Trophoblast cell (in vitro differentiated cells and primary cell): ENCODE data around the gene SMYD3.
"Not testable (repeated sequence)": the region's sequence is repeated elsewhere in the genome, so short reads cannot be mapped to it uniquely, and the experiment has no call there.

Source experiments
- DNase-seq, 2 donors: peaks; one replicate each; pipeline ENCODE4 v3.0.0-alpha.2; 2016
- H2AFZ ChIP-seq: 2 replicates; pipeline ENCODE4 v1.6.1; 2013; ENCODE audit warnings: low read length, moderate library complexity, mild to moderate bottlenecking; ENCODE audit not compliant: insufficient read depth, poor library complexity
- H2AK5ac ChIP-seq: 2 replicates; pipeline ENCODE4 v1.6.1; 2013; ENCODE audit warnings: mild to moderate bottlenecking, low read length
- H2BK120ac ChIP-seq: 2 replicates; pipeline ENCODE4 v1.6.1; 2013; ENCODE audit warnings: low read length, mild to moderate bottlenecking, moderate library complexity; ENCODE audit not compliant: insufficient read depth, poor library complexity
- H2BK12ac ChIP-seq: 2 replicates; pipeline ENCODE4 v1.6.1; 2013; ENCODE audit warnings: mild to moderate bottlenecking, low read length, moderate library complexity
- H2BK5ac ChIP-seq: 2 replicates; pipeline ENCODE4 v1.6.1; 2013; ENCODE audit warnings: low read length, low read depth, moderate library complexity, mild to moderate bottlenecking; ENCODE audit not compliant: poor library complexity
- H3K14ac ChIP-seq: 2 replicates; pipeline ENCODE4 v1.6.1; 2013; ENCODE audit warnings: mild to moderate bottlenecking, low read length
- H3K18ac ChIP-seq: 2 replicates; pipeline ENCODE4 v1.6.1; 2013; ENCODE audit warnings: mild to moderate bottlenecking, low read length
- H3K23ac ChIP-seq: 2 replicates; pipeline ENCODE4 v1.6.1; 2013; ENCODE audit warnings: low read length
- H3K27ac ChIP-seq: 2 replicates; pipeline ENCODE4 v1.5.1; 2013; ENCODE audit warnings: low read depth, mild to moderate bottlenecking, inconsistent platforms, low read length, moderate library complexity
- H3K27me3 ChIP-seq: 2 replicates; pipeline ENCODE4 v1.6.1; 2013; ENCODE audit warnings: inconsistent platforms, mild to moderate bottlenecking, low read length, moderate library complexity; ENCODE audit not compliant: insufficient read depth
- H3K36me3 ChIP-seq, 2 experiments: 1 replicate in 1 of 2; 2 replicates in 1 of 2; pipeline ENCODE4 v1.6.1; 2013; ENCODE audit warnings: low read length in 2 of 2, mild to moderate bottlenecking in 2 of 2, moderate library complexity in 1 of 2; ENCODE audit not compliant: insufficient read depth in 2 of 2, control insufficient read depth in 1 of 2
- H3K4ac ChIP-seq: 2 replicates; pipeline ENCODE4 v1.6.1; 2013; ENCODE audit warnings: low read depth, mild to moderate bottlenecking, low read length, moderate library complexity
- H3K4me1 ChIP-seq, 2 experiments: 1 replicate in 1 of 2; 2 replicates in 1 of 2; pipeline ENCODE4 v1.6.1; 2013; ENCODE audit warnings: low read length in 2 of 2, mild to moderate bottlenecking in 2 of 2, moderate library complexity in 1 of 2; ENCODE audit not compliant: insufficient read depth in 2 of 2, control insufficient read depth in 1 of 2
- H3K4me2 ChIP-seq: 2 replicates; pipeline ENCODE4 v1.6.1; 2013; ENCODE audit warnings: inconsistent platforms, mild to moderate bottlenecking, low read length, moderate library complexity
- H3K4me3 ChIP-seq: 2 replicates; pipeline ENCODE4 v1.5.1; 2013; ENCODE audit warnings: mild to moderate bottlenecking, low read depth, low read length, inconsistent platforms
- H3K79me1 ChIP-seq: one replicate; pipeline ENCODE4 v1.6.1; 2013; ENCODE audit warnings: low read length
- H3K79me2 ChIP-seq: 2 replicates; pipeline ENCODE4 v1.6.1; 2013; ENCODE audit warnings: low read length, mild to moderate bottlenecking; ENCODE audit not compliant: control insufficient read depth, insufficient read depth, poor library complexity
- H3K9ac ChIP-seq: 2 replicates; pipeline ENCODE4 v1.6.1; 2013; ENCODE audit warnings: mild to moderate bottlenecking, low read length
- H3K9me3 ChIP-seq: 2 replicates; pipeline ENCODE4 v1.6.1; 2013; ENCODE audit warnings: low read depth, mild to moderate bottlenecking, control low read depth, inconsistent platforms, low read length; ENCODE audit not compliant: insufficient read depth
- H4K12ac ChIP-seq: 2 replicates; pipeline ENCODE4 v1.6.1; 2013; ENCODE audit warnings: low read depth, mild to moderate bottlenecking, low read length, moderate library complexity
- H4K8ac ChIP-seq: 2 replicates; pipeline ENCODE4 v1.6.1; 2013; ENCODE audit warnings: low read depth, mild to moderate bottlenecking, low read length, moderate library complexity
- H4K91ac ChIP-seq: one replicate; pipeline ENCODE4 v1.6.1; 2013; ENCODE audit warnings: low read depth, mild to moderate bottlenecking, low read length, moderate library complexity
- WGBS: extraction: QIAGEN DNeasy Blood & Tissue Kit; methylation state at CpG from one replicate; pipeline ENCODE4 v1.1.7; 2013; ENCODE audit warnings: missing lambda C conversion rate; ENCODE audit not compliant: insufficient read length, insufficient coverage; ENCODE audit errors: extremely low coverage; 5-methylcytosine and 5-hydroxymethylcytosine counted together

Gene SMYD3

DNA sequence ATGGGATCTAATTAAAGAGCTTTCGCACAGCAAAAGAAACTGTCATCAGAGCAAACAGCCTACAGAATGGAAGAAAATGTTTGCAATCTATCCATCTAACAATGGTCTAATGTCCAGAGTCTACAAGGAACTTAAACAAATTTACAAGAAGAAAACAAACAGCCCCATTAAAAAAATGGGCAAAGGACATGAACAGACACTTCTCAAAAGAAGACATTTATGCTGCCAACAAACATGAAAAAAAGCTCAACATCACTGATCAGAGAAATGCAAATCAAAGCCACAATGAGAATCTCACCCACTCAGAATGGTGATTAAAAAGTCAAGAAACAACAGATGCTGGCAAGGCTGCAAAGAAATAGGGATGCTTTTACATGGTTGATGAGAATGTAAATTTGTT is 561.9 kb downstream of the SMYD3 start:
- not testable (repeated sequence) for H3K27ac ChIP-seq, H3K4ac ChIP-seq, H3K23ac ChIP-seq, H2AFZ ChIP-seq, H3K27me3 ChIP-seq, DNase-seq, H3K9me3 ChIP-seq, H2BK120ac ChIP-seq, H3K36me3 ChIP-seq, H3K18ac ChIP-seq, H2AK5ac ChIP-seq, H4K91ac ChIP-seq, H4K8ac ChIP-seq, H2BK12ac ChIP-seq, H3K79me1 ChIP-seq, H3K14ac ChIP-seq, H3K79me2 ChIP-seq, H3K4me2 ChIP-seq, H4K12ac ChIP-seq, H3K9ac ChIP-seq, H3K4me3 ChIP-seq, H2BK5ac ChIP-seq
- H3K4me1 ChIP-seq = peaks cover 8 to 13% of the 10 kb centered on the region in 2 experiments
- no CpG with 5 or more reads among the region's 1 CpG for WGBS

DNA sequence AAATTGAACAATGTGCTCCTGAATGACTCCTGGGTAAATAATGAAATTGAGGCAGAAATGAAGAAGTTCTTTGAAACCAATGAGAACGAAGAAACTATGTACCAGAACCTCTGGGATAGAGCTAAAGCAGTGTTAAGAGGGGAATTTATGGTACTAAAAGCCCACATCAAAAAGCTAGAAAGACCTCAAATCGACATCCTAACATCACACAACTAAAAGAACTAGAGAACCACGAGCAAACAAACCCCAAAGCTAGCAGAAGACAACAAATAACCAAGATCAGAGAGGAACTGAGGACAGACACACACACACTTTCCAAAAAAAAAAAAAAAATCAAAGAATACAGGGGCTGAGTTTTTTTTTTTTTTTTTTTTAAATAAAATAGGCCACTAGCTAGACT is 564.2 kb downstream of the SMYD3 start:
- H3K79me1 ChIP-seq = peaks cover 3% of the 10 kb centered on the region
- no peak overlapping the region for H3K14ac ChIP-seq
- no peak overlapping the region for H2BK5ac ChIP-seq
- no peaks in the 10 kb centered on the region for H3K27me3 ChIP-seq
- H2BK12ac ChIP-seq = no peak overlapping the region
- H2BK120ac ChIP-seq = no peak overlapping the region
- WGBS = no CpG with 5 or more reads among the region's 3 CpGs
- no peaks in the 10 kb centered on the region for H3K36me3 ChIP-seq
- H3K4me1 ChIP-seq = peaks cover 6 to 9% of the 10 kb centered on the region in 2 experiments
- H3K9me3 ChIP-seq = no peaks in the 10 kb centered on the region
- no peak overlapping the region for H4K12ac ChIP-seq
- no peaks in the 10 kb centered on the region for H3K79me2 ChIP-seq
- no peak overlapping the region for H3K18ac ChIP-seq
- H3K9ac ChIP-seq = no peak overlapping the region
- H3K4ac ChIP-seq = no peak overlapping the region
- H3K27ac ChIP-seq = no peak overlapping the region
- no peak overlapping the region for H3K23ac ChIP-seq
- H3K4me3 ChIP-seq = no peak overlapping the region
- no peak for DNase-seq
- no peak overlapping the region for H2AFZ ChIP-seq
- no peak overlapping the region for H4K8ac ChIP-seq
- no peak overlapping the region for H2AK5ac ChIP-seq
- H4K91ac ChIP-seq = no peak overlapping the region
- H3K4me2 ChIP-seq = no peak overlapping the region

GRCh38 chr1:245941771-245942170 is 565.3 kb downstream of the SMYD3 start:
- H3K27ac ChIP-seq, H3K4me2 ChIP-seq, H3K4me1 ChIP-seq, H3K23ac ChIP-seq, H2BK12ac ChIP-seq, H3K79me2 ChIP-seq, H3K4me3 ChIP-seq, H3K27me3 ChIP-seq, H3K36me3 ChIP-seq, H3K18ac ChIP-seq, H3K4ac ChIP-seq, H2BK5ac ChIP-seq, H3K9me3 ChIP-seq, H2AK5ac ChIP-seq, H2BK120ac ChIP-seq, H4K91ac ChIP-seq, H3K79me1 ChIP-seq, H2AFZ ChIP-seq, H4K12ac ChIP-seq, H3K9ac ChIP-seq, H3K14ac ChIP-seq, H4K8ac ChIP-seq, DNase-seq: not testable (repeated sequence)
- WGBS = no CpG with 5 or more reads among the region's 1 CpG

- H4K8ac ChIP-seq = no peak overlapping the region
- H4K12ac ChIP-seq = no peak overlapping the region
- H3K23ac ChIP-seq = no peak overlapping the region
- H3K4me2 ChIP-seq = no peak overlapping the region
- no peak overlapping the region for H3K9ac ChIP-seq
- no peak overlapping the region for H2AFZ ChIP-seq
- peaks cover 3% of the 10 kb centered on the region for H3K79me1 ChIP-seq
- H2AK5ac ChIP-seq = no peak overlapping the region
- no peaks in the 10 kb centered on the region for H3K27me3 ChIP-seq
- no peaks in the 10 kb centered on the region for H3K79me2 ChIP-seq
- no CpG with 5 or more reads among the region's 8 CpGs for WGBS
- H3K9me3 ChIP-seq = no peaks in the 10 kb centered on the region
- no peak overlapping the region for H3K4ac ChIP-seq
- DNase-seq = no peak
- H3K27ac ChIP-seq = no peak overlapping the region
- H2BK120ac ChIP-seq = no peak overlapping the region
- no peak overlapping the region for H3K14ac ChIP-seq
- no peak overlapping the region for H2BK12ac ChIP-seq
- no peak overlapping the region for H2BK5ac ChIP-seq
- H3K4me1 ChIP-seq = peaks cover 5 to 8% of the 10 kb centered on the region in 2 experiments
- no peaks in the 10 kb centered on the region for H3K36me3 ChIP-seq
- no peak overlapping the region for H3K18ac ChIP-seq
- no peak overlapping the region for H3K4me3 ChIP-seq
- no peak overlapping the region for H4K91ac ChIP-seq
These were observed 567.2 kb downstream of the SMYD3 start for GRCh38 chr1:245939756-245940345.
